ENCODE results near the gene FBLN5. TPM values are rescaled to one million over a fixed set of nuclear protein-coding genes. Genes with fewer than 3 reads are reported as not detected.

Gene FBLN5
- polyA plus RNA-seq, 10 donors = 63.9 to 138 (median 101) TPM

DNA sequence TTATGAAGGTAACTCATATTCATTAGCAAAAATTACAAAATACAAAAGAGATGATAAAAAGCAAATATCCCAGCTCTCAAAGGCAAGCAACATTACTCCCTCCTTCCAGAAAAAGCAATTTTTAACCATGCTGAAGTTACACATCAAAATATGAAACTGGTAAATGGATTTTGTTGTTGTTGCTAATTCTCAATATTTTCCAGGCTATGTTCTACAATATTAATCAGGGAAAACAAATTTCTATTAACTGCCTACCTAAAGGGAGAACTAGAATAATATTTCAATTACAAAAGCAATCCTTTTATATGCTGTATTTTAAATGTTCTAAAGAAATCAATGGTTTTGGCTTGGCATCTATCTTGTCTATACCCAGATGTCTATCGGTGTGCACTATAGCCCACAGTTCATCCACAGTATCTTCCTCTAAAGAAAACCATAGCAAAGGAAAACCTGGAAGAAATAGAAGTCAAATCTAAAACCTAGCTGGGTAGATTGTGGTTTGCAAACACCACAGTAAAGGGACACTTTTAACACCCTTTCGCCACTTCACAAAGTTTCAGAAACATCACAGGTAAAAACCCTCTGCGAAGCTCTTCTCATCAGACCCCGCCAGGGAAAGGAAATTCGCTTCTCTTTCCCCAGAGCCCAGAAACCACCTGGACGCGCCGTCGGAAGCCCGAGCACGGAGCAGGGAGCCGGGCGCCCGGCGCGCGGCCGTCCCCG is 112.1 kb downstream of the FBLN5 start:
- no peak for DNase-seq

DNA sequence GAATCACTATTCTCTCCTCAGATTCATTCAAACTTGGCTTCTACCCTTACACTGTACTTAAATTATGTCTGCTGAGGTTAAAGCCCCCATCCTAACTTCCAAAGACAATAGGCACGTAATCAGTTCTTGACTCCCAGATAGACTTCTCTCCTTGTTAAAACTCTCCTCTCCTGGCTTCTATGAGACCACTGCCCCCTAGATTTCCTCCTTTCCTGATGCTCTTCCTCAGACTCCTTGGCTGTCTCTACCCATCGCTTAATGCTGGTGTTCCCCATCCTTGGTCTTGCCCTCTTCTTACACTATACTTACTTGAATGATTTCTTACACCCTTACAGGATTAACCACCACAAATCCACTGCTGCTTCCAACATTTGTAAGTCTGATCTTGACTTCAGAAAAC is 112.9 kb downstream of the FBLN5 start:
- no peak for DNase-seq

DNA sequence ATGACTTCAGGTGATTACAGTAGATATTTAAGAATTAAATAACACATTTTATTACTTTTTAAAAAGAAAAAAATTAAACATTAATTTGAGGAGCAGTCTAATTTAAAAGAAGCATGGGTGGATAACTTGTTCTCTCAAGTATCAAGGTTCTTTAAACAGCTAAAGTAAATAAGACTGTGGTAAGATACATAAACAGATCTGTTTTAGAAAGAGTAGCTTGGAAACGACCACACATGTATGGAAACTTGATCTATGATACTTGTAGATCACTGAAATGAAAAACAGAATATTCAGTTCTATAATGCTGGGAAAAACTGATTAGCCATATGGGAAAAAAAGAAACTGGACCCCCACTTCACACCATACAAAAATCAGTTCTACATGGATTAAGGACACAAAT is 116.2 kb downstream of the FBLN5 start:
- DNase-seq = no peak

DNA sequence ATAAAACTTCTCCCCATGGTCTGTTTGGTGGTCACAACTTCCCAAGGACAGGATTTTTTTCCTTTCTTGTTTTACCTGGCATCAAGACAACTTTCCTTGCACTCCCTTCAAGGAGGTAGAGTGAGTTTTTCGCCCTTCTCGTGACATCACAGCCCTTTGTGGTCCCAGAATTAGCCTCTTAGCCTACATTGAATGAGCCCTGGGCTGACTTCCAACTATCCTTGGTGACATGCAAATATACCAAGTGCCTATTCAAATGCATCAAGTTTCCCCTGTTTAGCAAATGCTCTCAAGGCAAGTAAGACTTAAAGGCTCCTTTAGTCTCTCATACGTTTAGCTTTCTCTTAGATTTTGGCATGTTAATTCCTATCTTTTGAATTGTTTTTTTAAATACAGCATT is 116.7 kb downstream of the FBLN5 start:
- no peak for DNase-seq

DNA sequence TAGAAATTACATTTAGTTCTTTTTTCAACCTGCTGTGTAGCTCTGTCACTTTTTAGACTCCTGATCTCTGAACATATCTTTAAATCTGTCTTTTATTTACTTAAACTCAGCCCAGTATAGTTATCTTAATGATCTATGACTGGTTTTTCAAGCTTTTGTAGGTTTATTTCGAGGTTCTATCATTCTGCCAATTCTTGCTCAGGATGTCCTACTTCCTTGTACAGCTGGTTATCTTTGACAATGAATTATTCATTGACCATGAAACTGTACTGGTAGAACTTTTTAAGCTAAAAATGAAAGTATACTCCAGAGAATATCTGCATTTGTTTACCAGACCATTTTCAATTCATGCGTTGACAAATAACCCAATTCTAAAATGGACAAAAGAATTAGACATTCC is 118.0 kb downstream of the FBLN5 start:
- DNase-seq = no peak

DNA sequence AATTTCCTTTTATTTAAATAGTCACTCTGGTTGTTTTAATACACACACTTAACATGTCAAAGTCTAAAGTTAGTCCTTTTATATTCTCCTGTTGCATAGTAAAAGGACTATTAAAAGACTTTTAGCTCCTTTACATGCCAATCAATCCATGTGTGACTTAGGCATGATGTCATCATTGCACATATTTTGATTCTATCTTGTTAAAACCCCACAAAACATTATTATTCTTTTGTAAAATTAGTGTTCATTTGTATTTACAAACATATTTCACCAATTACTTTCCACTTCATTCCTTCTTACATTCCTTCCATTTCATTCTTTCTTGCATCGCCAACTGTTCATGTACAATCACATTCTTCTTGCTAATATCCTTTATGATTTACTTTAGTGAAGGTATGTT is 119.7 kb downstream of the FBLN5 start:
- DNase-seq = no peak

Other genes with a start within 250 kb of the FBLN5 start
- gene CATSPERB, start 215.6 kb downstream of the FBLN5 start, polyA plus RNA-seq (ENCODE audit: insufficient read length in 10 of 10) = under 1 TPM; 0.05 to 0.94 (median 0.25) TPM
- gene TC2N, start 80.2 kb downstream of the FBLN5 start, polyA plus RNA-seq (ENCODE audit: insufficient read length in 10 of 10) = 10 to 100 TPM in 1 of 10 donors, 1 to 10 TPM in 9; 1.5 to 12.5 (median 5.3) TPM
- 10 to 100 TPM; 15.8 to 28.2 (median 22.1) TPM for gene TRIP11, start 92.4 kb upstream of the FBLN5 start, polyA plus RNA-seq (ENCODE audit: insufficient read length in 10 of 10)
- gene ATXN3, start 158.9 kb upstream of the FBLN5 start, polyA plus RNA-seq (ENCODE audit: insufficient read length in 10 of 10) = 10 to 100 TPM in 9 of 10 donors, 1 to 10 TPM in 1; 9.8 to 25.2 (median 16.6) TPM
- gene NDUFB1, start 174.0 kb upstream of the FBLN5 start, polyA plus RNA-seq (ENCODE audit: insufficient read length in 10 of 10) = 100 to 1,000 TPM in 9 of 10 donors, 10 to 100 TPM in 1; 91.9 to 139 (median 112) TPM
- 10 to 100 TPM; 31.6 to 52.4 (median 41.1) TPM for gene CPSF2, start 174.3 kb upstream of the FBLN5 start, polyA plus RNA-seq (ENCODE audit: insufficient read length in 10 of 10)

Measured in muscle of back (tissue), 11 donors.